Astrocyte of the cerebellum (primary cell): Measurements from ENCODE around the gene FBXO17.
"Not testable (repeated sequence)": the region's sequence is repeated elsewhere in the genome, so short reads cannot be mapped to it uniquely, and the experiment has no call there.

Experiments
- DNase-seq: peaks from one replicate; pipeline ENCODE4 v3.0.0-alpha.2; 2011; ENCODE audit warnings: low read depth
- H3K4me3 ChIP-seq: 2 replicates; pipeline ENCODE4 v1.5.1; 2011; ENCODE audit warnings: mild to moderate bottlenecking, low read depth, low read length, moderate library complexity
- CTCF ChIP-seq: IDR thresholded peaks from 2 replicates; pipeline ENCODE4 v1.5.1; 2012; ENCODE audit warnings: low read length, low read depth, moderate library complexity, mild to moderate bottlenecking; ENCODE audit errors: missing control alignments
- in situ Hi-C: cut with HindIII; loops from 2 replicates; pipeline ENCODE4 v1.10.0; 2017; ENCODE audit warnings: low sequenced_read_pairs

FBXO17 gene

DNA sequence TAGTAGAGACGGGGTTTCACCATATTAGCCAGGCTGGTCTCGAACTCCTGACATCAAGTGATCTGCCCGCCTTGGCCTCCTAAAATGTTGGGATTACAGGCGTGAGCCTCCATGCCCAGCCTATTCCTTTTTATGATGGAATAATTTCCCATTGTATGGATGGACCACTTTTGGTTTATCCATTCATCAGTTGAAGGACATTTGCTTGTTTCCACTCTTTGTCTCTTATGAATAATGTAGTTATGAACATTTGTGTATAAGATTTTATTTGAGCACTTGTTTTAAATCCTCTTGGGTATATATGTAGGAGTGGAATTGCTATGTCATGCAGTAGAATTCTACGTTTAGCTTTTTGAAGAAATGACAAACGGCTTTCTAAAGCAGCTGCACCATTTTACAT lies 33.5 kb upstream of the FBXO17 start:
- TF ChIP-seq CTCF, result no peak
- no peak for DNase-seq

DNA sequence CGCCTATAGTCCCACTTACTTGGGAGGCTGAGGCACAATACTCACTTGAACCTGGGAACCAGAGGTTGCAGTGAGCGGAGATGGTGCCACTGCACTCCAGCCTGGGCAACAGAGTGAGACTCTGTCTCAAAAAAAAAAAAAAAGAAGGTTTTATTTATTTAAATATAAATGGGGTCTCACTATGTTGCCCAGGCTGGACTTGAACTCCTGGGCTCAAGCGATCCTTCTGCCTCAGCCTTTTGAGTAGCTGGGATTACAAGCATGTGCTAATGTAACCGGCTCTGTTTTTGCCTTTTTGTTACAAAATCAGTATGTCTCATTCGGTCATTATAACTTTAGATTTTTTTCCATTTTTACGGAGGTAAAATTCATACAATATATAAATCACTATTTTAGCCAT lies 32.6 kb upstream of the FBXO17 start:
- no peak overlapping the region for H3K4me3 ChIP-seq
- DNase-seq, result no peak
- in situ Hi-C loops, result no loop called here
- TF ChIP-seq CTCF, result no peak

More for the DNA sequence above, 33.5 kb upstream of the FBXO17 start:
- no peak overlapping the region for H3K4me3 ChIP-seq
- in situ Hi-C loops, result no loop called here

GRCh38 chr19:39007096-39007495 lies 31.6 kb upstream of the FBXO17 start:
- DNase-seq, result no peak
- in situ Hi-C loops, result no loop called here
- no peak for TF ChIP-seq CTCF
- no peak overlapping the region for H3K4me3 ChIP-seq

DNA sequence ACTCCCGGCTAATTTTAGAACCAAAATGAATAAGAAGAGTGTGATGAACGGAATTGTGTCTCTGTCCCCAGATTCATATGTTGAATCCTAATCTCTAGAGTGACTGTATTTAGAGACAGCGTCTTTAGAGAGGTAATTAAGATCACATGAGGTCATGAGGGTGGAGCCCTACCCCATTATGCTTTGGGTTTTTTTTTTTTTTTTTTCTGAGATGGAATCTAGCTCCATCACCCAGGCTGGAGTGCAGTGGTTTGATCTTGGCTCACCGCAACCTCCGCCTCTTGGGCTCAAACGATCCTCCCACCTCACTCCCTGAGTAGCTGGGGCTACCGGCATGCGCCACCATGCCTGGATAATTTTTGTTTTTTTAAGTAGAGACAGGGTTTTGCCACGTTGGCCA lies 28.9 kb upstream of the FBXO17 start:
- TF ChIP-seq CTCF, result no peak
- DNase-seq, result no peak
- in situ Hi-C loops, result no loop called here
- no peak overlapping the region for H3K4me3 ChIP-seq

DNA sequence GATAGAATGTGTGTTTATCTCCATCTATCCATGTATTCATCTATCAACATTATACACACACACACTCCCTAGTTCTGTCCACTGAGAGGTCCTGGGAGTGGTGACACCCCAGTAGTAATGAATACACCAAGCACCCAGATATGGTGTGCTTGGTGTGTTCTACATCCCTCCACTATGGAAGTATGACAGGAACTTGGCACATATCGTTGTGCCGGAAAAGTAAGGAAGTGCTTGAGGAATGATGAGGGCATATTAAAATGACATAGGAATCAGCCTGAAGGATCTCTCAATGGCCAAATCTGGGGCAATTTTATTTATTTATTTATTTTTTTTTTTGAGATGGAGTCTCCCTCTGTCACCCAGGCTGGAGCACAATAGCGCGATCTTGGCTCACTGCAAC lies 28.3 kb upstream of the FBXO17 start:
- H3K4me3 ChIP-seq, result no peak overlapping the region
- TF ChIP-seq CTCF, result no peak
- DNase-seq, result no peak
- in situ Hi-C loops, result no loop called here

GRCh38 chr19:39003188-39003587 lies 27.6 kb upstream of the FBXO17 start:
- in situ Hi-C loops, result no loop called here
- TF ChIP-seq CTCF, result no peak
- DNase-seq, result no peak
- H3K4me3 ChIP-seq, result no peak overlapping the region

DNA sequence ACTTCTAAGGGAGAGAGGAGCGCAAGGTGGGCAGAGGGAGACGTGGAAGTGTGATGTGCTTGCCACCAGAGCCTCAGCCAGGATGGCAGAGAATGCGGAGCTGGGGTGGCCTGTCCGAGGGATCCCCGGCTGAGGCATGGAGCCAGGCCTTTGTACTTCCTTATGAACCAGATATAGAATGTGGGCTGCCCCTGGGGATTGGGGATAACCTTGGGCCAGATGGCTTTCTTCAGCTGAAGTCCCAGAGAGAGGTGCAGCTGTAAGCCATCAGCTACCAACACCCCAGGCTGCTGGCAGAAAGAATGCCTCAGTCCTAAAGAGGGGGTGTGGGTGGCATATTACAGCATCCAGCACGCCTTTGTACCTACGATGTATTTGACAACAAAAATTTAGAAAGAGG lies 25.5 kb upstream of the FBXO17 start:
- no peak for DNase-seq
- H3K4me3 ChIP-seq, result no peak overlapping the region
- in situ Hi-C loops, result no loop called here
- TF ChIP-seq CTCF, result no peak

DNA sequence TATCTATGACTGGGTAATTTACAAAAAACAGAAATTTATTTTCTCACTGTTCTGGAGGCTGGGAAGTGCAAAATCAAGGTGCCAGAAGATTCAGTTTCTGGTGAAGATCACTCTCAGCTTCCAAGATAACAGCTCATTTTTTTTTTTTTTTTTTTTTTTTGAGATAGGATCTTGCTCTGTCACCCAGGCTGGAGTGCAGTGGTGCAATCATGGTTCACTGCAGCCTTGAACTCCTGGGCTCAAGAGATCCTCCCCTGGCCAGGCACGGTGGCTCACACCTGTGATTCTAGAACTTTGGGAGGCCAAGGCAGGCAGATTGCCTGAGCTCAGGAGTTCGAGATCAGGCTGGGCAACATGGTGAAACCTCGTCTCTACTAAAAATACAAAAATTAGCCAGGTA lies 22.0 kb upstream of the FBXO17 start:
- H3K4me3 ChIP-seq, DNase-seq, in situ Hi-C loops: not testable (repeated sequence)
